Effector memory CD8-positive, alpha-beta T cell (primary cell): Measurements from ENCODE around the gene ZNF883.
A peak's percentile ranks its signal among the peaks of the same experiment; 100 is the strongest.
"Not testable (repeated sequence)": the region's sequence is repeated elsewhere in the genome, so short reads cannot be mapped to it uniquely, and the experiment has no call there.

ENCODE experiments used
- ATAC-seq: fragments of 150-1000 bp; cut with Tn5 transposase; replicated peaks from 2 replicates; pipeline ENCODE4 v1.10.0; 2021; ENCODE audit warnings: mild to moderate bottlenecking, moderate library complexity
- DNase-seq, 3 experiments: peaks; one replicate each; pipeline ENCODE4 v3.0.0; 2021
- H3K27ac Mint-ChIP-seq, 2 donors: one replicate each; pipeline ENCODE4 v1.8.0; 2022; ENCODE audit warnings: mild to moderate bottlenecking in 2 of 2, mixed read lengths in 2 of 2, moderate library complexity in 2 of 2
- H3K27me3 Mint-ChIP-seq, 2 donors: one replicate each; pipeline ENCODE4 v1.8.0; 2022; ENCODE audit warnings: mixed read lengths in 2 of 2
- H3K36me3 Mint-ChIP-seq: one replicate; pipeline ENCODE4 v1.8.0; 2022; ENCODE audit warnings: mild to moderate bottlenecking, moderate library complexity, mixed read lengths; ENCODE audit not compliant: insufficient read depth
- H3K4me1 Mint-ChIP-seq, 2 donors: one replicate each; pipeline ENCODE4 v1.8.0; 2022; ENCODE audit warnings: low read depth in 2 of 2, mixed read lengths in 2 of 2
- H3K4me3 Mint-ChIP-seq, 2 donors: one replicate each; pipeline ENCODE4 v1.8.0; 2022; ENCODE audit warnings: mild to moderate bottlenecking in 2 of 2, mixed read lengths in 2 of 2, moderate library complexity in 2 of 2
- H3K9me3 Mint-ChIP-seq, 2 donors: one replicate each; pipeline ENCODE4 v1.8.0; 2022; ENCODE audit warnings: mixed read lengths in 2 of 2
- total RNA-seq, 9 experiments: gene quantifications; one replicate each; lab custom pipeline; 2026; lab: John Stamatoyannopoulos, UW

Gene ZNF883
- 0 to 1.2 (median 0.53) reads per million in 9 experiments for total RNA-seq

GRCh38 chr9:113011911-113012381, at the start of gene ZNF883:
Gene ZNF883, minus strand, starts transcription at chr9:113012192.
- Mint-ChIP-seq H3K9me3 (peaks cover 0 to 9% of the 10 kb centered on the region in 2 donors), H3K36me3 (no peaks in the 10 kb centered on the region), H3K4me1 (peaks cover 0 to 8% of the 10 kb centered on the region in 2 donors), H3K27me3 (peaks cover 20 to 21% of the 10 kb centered on the region in 2 donors), H3K27ac (peak within 1 kb of the TSS in 1 of 2 donors; percentile 62), H3K4me3 (peak within 1 kb of the TSS; percentile 74 to 87)
- DNase-seq = peak in 2 of 3 experiments; percentile 1 to 9
- peak; percentile 61 for ATAC-seq

- DNase-seq = peak in 1 of 3 experiments; percentile 21
- H3K36me3 Mint-ChIP-seq, H3K4me1 Mint-ChIP-seq, ATAC-seq, H3K9me3 Mint-ChIP-seq, H3K27ac Mint-ChIP-seq, H3K4me3 Mint-ChIP-seq: not testable (repeated sequence)
- peaks cover 0 to 14% of the 10 kb centered on the region in 2 donors for H3K27me3 Mint-ChIP-seq
Observed at GRCh38 chr9:113061072-113061850, 49.3 kb upstream of the ZNF883 start.

GRCh38 chr9:113059581-113060284, 47.7 kb upstream of the ZNF883 start:
- Mint-ChIP-seq H3K4me3 (peak overlapping the region in 1 of 2 donors; percentile 28), H3K27me3 (peaks cover 0 to 14% of the 10 kb centered on the region in 2 donors)
- not testable (repeated sequence) for H3K9me3 Mint-ChIP-seq, ATAC-seq, DNase-seq, H3K4me1 Mint-ChIP-seq, H3K36me3 Mint-ChIP-seq, H3K27ac Mint-ChIP-seq

GRCh38 chr9:113057193-113057592, 45.2 kb upstream of the ZNF883 start:
- H3K4me1 Mint-ChIP-seq = no peaks in the 10 kb centered on the region
- H3K4me3 Mint-ChIP-seq = no peak overlapping the region
- H3K27ac Mint-ChIP-seq = no peak overlapping the region
- ATAC-seq (no peak), DNase-seq (no peak)
- peaks cover 0 to 2% of the 10 kb centered on the region in 2 donors for H3K9me3 Mint-ChIP-seq
- no peaks in the 10 kb centered on the region for H3K36me3 Mint-ChIP-seq
- peaks cover 0 to 14% of the 10 kb centered on the region in 2 donors for H3K27me3 Mint-ChIP-seq

- ATAC-seq (peak; percentile 96), DNase-seq (peak; percentile 66 to 75 (median 67))
- peaks cover 0 to 2% of the 10 kb centered on the region in 2 donors for H3K9me3 Mint-ChIP-seq
- no peak within 1 kb of the TSS for H3K27ac Mint-ChIP-seq
- H3K36me3 Mint-ChIP-seq = no peaks in the 10 kb centered on the region
- no peak within 1 kb of the TSS for H3K4me3 Mint-ChIP-seq
- H3K27me3 Mint-ChIP-seq = peaks cover 0 to 14% of the 10 kb centered on the region in 2 donors
- H3K4me1 Mint-ChIP-seq = no peaks in the 10 kb centered on the region
Observed at GRCh38 chr9:113056191-113057106, 44.5 kb upstream of the ZNF883 start, which contains the start of gene ZFP37. Gene ZFP37, minus strand, starts transcription at chr9:113056724. Its CDS starts 36 bp downstream, at chr9:113056688.

GRCh38 chr9:113042884-113043657, 31.1 kb upstream of the ZNF883 start:
- no peaks in the 10 kb centered on the region for H3K4me1 Mint-ChIP-seq
- no peak overlapping the region for H3K4me3 Mint-ChIP-seq
- ATAC-seq (no peak), DNase-seq (no peak)
- H3K27me3 Mint-ChIP-seq = no peaks in the 10 kb centered on the region
- no peak overlapping the region for H3K27ac Mint-ChIP-seq
- H3K9me3 Mint-ChIP-seq = peaks cover 10 to 24% of the 10 kb centered on the region in 2 donors
- H3K36me3 Mint-ChIP-seq = peaks cover 31% of the 10 kb centered on the region

- H3K27me3 Mint-ChIP-seq = no peaks in the 10 kb centered on the region
- no peak overlapping the region for H3K4me3 Mint-ChIP-seq
- H3K9me3 Mint-ChIP-seq = peaks cover 7 to 33% of the 10 kb centered on the region in 2 donors
- DNase-seq (no peak), ATAC-seq (no peak)
- no peaks in the 10 kb centered on the region for H3K4me1 Mint-ChIP-seq
- no peak overlapping the region for H3K27ac Mint-ChIP-seq
- no peaks in the 10 kb centered on the region for H3K36me3 Mint-ChIP-seq
Observed at GRCh38 chr9:113026200-113026599, 14.2 kb upstream of the ZNF883 start.

- Mint-ChIP-seq H3K27ac (no peak overlapping the region), H3K36me3 (no peaks in the 10 kb centered on the region), H3K9me3 (peaks cover 3 to 8% of the 10 kb centered on the region in 2 donors), H3K4me3 (no peak overlapping the region), H3K4me1 (no peaks in the 10 kb centered on the region), H3K27me3 (peaks cover 4 to 9% of the 10 kb centered on the region in 2 donors)
- ATAC-seq (no peak), DNase-seq (no peak)
Observed at GRCh38 chr9:113018247-113018646, 6.3 kb upstream of the ZNF883 start.

- Mint-ChIP-seq H3K27ac (no peak overlapping the region), H3K36me3 (no peaks in the 10 kb centered on the region), H3K27me3 (peaks cover 20 to 21% of the 10 kb centered on the region in 2 donors), H3K9me3 (peaks cover 0 to 9% of the 10 kb centered on the region in 2 donors), H3K4me3 (peak overlapping the region; percentile 74 to 87), H3K4me1 (peaks cover 0 to 8% of the 10 kb centered on the region in 2 donors)
- DNase-seq = no peak
- no peak for ATAC-seq
Observed at GRCh38 chr9:113012492-113012891, 500 bp upstream of the ZNF883 start.

- DNase-seq (no peak), ATAC-seq (no peak)
- Mint-ChIP-seq H3K27me3 (peaks cover 0 to 6% of the 10 kb centered on the region in 2 donors), H3K27ac (no peak overlapping the region), H3K4me3 (no peak overlapping the region), H3K36me3 (peaks cover 7% of the 10 kb centered on the region), H3K9me3 (peaks cover 11 to 33% of the 10 kb centered on the region in 2 donors), H3K4me1 (peaks cover 0 to 1% of the 10 kb centered on the region in 2 donors)
Observed at GRCh38 chr9:113005777-113006176, 6.2 kb downstream of the ZNF883 start.

- ATAC-seq (no peak), DNase-seq (no peak)
- no peaks in the 10 kb centered on the region for H3K27me3 Mint-ChIP-seq
- peaks cover 9 to 52% of the 10 kb centered on the region in 2 donors for H3K9me3 Mint-ChIP-seq
- H3K36me3 Mint-ChIP-seq = peaks cover 4% of the 10 kb centered on the region
- no peaks in the 10 kb centered on the region for H3K4me1 Mint-ChIP-seq
- no peak overlapping the region for H3K27ac Mint-ChIP-seq
- no peak overlapping the region for H3K4me3 Mint-ChIP-seq
Observed at GRCh38 chr9:112997236-112997941, 14.6 kb downstream of the ZNF883 start.

GRCh38 chr9:112971415-112971814, 40.6 kb downstream of the ZNF883 start:
- Mint-ChIP-seq H3K36me3 (no peaks in the 10 kb centered on the region), H3K27ac (no peak overlapping the region), H3K9me3 (peaks cover 0 to 7% of the 10 kb centered on the region in 2 donors), H3K4me1 (no peaks in the 10 kb centered on the region), H3K4me3 (no peak overlapping the region), H3K27me3 (peaks cover 35 to 43% of the 10 kb centered on the region in 2 donors)
- DNase-seq = no peak
- ATAC-seq = no peak
